GM12878 (cell line): Measurements from ENCODE around the gene HSFX1. TPM values are rescaled to one million over a fixed set of nuclear protein-coding genes. Genes with fewer than 3 reads are reported as not detected.

Source experiments
- ATF7 ChIP-seq: fragments of 450-650 bp; IDR thresholded peaks from 2 replicates; pipeline ENCODE4 v1.6.1; 2016; ENCODE audit warnings: low read depth, mild to moderate bottlenecking
- BHLHE40 ChIP-seq, 2 experiments: fragments of 450-650 bp in 1 of 2; IDR thresholded peaks; 2 replicates each; pipeline ENCODE4 v1.6.1; 2011 to 2017; ENCODE audit warnings: low read depth in 2 of 2, borderline replicate concordance in 1 of 2, improper control_type of control experiment in 1 of 2, low read length in 1 of 2, mild to moderate bottlenecking in 1 of 2
- CBFB ChIP-seq: IDR thresholded peaks from 2 replicates; pipeline ENCODE4 v1.6.1; 2016; ENCODE audit warnings: antibody characterized with exemption, low read depth
- CHD1 ChIP-seq: IDR thresholded peaks from 2 replicates; pipeline ENCODE4 v1.6.1; 2012; ENCODE audit warnings: low read depth, low read length, improper control_type of control experiment
- EED ChIP-seq: sonication (generic); IDR thresholded peaks from 2 replicates; pipeline ENCODE4 v1.6.1; 2016; ENCODE audit warnings: antibody characterized with exemption, low read depth
- ETV6 ChIP-seq, 2 experiments: fragments of 450-650 bp in 1 of 2; IDR thresholded peaks in 1 of 2; conservative IDR thresholded peaks in 1 of 2; 2 replicates each; pipeline ENCODE4 v1.6.1; 2014; ENCODE audit warnings: antibody characterized with exemption in 1 of 2, borderline replicate concordance in 1 of 2, low read depth in 1 of 2, mild to moderate bottlenecking in 1 of 2, moderate library complexity in 1 of 2
- FOXM1 ChIP-seq: IDR thresholded peaks from 2 replicates; pipeline ENCODE4 v1.6.1; 2012; ENCODE audit warnings: low read depth, mild to moderate bottlenecking, inconsistent platforms, low read length, moderate library complexity
- IKZF1 ChIP-seq: fragments of 450-650 bp; conservative IDR thresholded peaks from 2 replicates; pipeline ENCODE4 v1.6.1; 2017; ENCODE audit warnings: antibody characterized with exemption, mild to moderate bottlenecking
- IKZF2 ChIP-seq, 2 experiments: fragments of 450-650 bp; IDR thresholded peaks; 2 replicates each; pipeline ENCODE4 v1.6.1; 2017; ENCODE audit warnings: mild to moderate bottlenecking in 2 of 2, moderate library complexity in 2 of 2
- KAT2A ChIP-seq: conservative IDR thresholded peaks from 2 replicates; pipeline ENCODE4 v1.6.1; 2011; ENCODE audit warnings: low read depth, low read length; ENCODE audit not compliant: control insufficient read depth
- MEF2B ChIP-seq: fragments of 450-650 bp; IDR thresholded peaks from 2 replicates; pipeline ENCODE4 v1.6.1; 2018; ENCODE audit warnings: mild to moderate bottlenecking, moderate library complexity; ENCODE audit not compliant: partially characterized antibody, poor library complexity, severe bottlenecking
- MTA2 ChIP-seq: fragments of 450-650 bp; IDR thresholded peaks from 2 replicates; pipeline ENCODE4 v1.6.1; 2016; ENCODE audit warnings: low read depth, mild to moderate bottlenecking, moderate library complexity
- NFIC ChIP-seq: IDR thresholded peaks from 2 replicates; pipeline ENCODE4 v1.6.1; 2012; ENCODE audit warnings: low read depth, mild to moderate bottlenecking, inconsistent platforms, low read length, moderate library complexity
- NR2F1 ChIP-seq: fragments of 450-650 bp; conservative IDR thresholded peaks from 2 replicates; pipeline ENCODE4 v1.6.1; 2017; ENCODE audit warnings: mild to moderate bottlenecking
- PAX5 ChIP-seq: IDR thresholded peaks from 2 replicates; pipeline ENCODE4 v1.6.1; 2011; ENCODE audit warnings: low read depth, low read length, borderline replicate concordance
- POU2F2 ChIP-seq: IDR thresholded peaks from 3 replicates; pipeline ENCODE4 v1.6.1; 2011; ENCODE audit warnings: low read depth, mild to moderate bottlenecking, low read length, borderline replicate concordance
- RUNX3 ChIP-seq: IDR thresholded peaks from 2 replicates; pipeline ENCODE4 v1.6.1; 2012; ENCODE audit warnings: low read length, inconsistent platforms
- ZNF24 ChIP-seq: fragments of 450-650 bp; IDR thresholded peaks from 2 replicates; pipeline ENCODE4 v1.6.1; 2017; ENCODE audit warnings: antibody characterized with exemption, mild to moderate bottlenecking
- ZNF622 ChIP-seq: fragments of 450-650 bp; IDR thresholded peaks from 2 replicates; pipeline ENCODE4 v1.6.1; 2017; ENCODE audit warnings: mild to moderate bottlenecking, inconsistent platforms
- ZSCAN29 ChIP-seq: fragments of 450-650 bp; IDR thresholded peaks from 2 replicates; pipeline ENCODE4 v1.6.1; 2017; ENCODE audit warnings: mild to moderate bottlenecking, moderate library complexity
- ZZZ3 ChIP-seq: IDR thresholded peaks from 2 replicates; pipeline ENCODE4 v1.6.1; 2011; ENCODE audit warnings: low read depth; ENCODE audit not compliant: control insufficient read depth, insufficient read length
- polyA plus RNA-seq, 11 experiments: library from polyadenylated mRNA; depleted of rRNA in 4 of 11; unstranded in 6 of 11; stranded (reverse) in 5 of 11; fragments of >200 nt; fragmentation: Nextera tagmentation in 4 of 11; fragmentation: Illumina TruSeq in 1 of 11; extraction: Ambion mirVana in 4 of 11; extraction: Trizol in 1 of 11; gene quantifications; 1 replicate in 1 of 11; 2 replicates in 10 of 11; pipeline versions ENCODE4 v1.2.1 to v1.2.3, GENCODE V29; 2011 to 2016; ENCODE audit warnings: inconsistent platforms in 2 of 11, missing spikeins in 2 of 11, low read depth in 1 of 11
- total RNA-seq, 4 experiments: library from RNA; depleted of rRNA in 3 of 4; stranded (reverse); fragments of >200 nt in 3 of 4; fragmentation: Illumina TruSeq in 1 of 4; extraction: Trizol in 1 of 4; gene quantifications; 2 replicates each; pipeline versions ENCODE4 v1.2.1 to v1.2.3, GENCODE V29; 2013 to 2021
- TF ChIP-seq, protein P1 (sequence below): fragments of 450-650 bp; IDR thresholded peaks from 2 replicates; pipeline ENCODE4 v1.6.1; 2016; ENCODE audit warnings: mild to moderate bottlenecking
- TF ChIP-seq, protein P2 (sequence below): IDR thresholded peaks from 2 replicates; pipeline ENCODE4 v1.6.1; 2011; ENCODE audit warnings: borderline replicate concordance, low read depth, mild to moderate bottlenecking, moderate library complexity, low read length; ENCODE audit not compliant: insufficient read depth, poor library complexity, severe bottlenecking
- TF ChIP-seq, protein P3 (sequence below): fragments of 450-650 bp; IDR thresholded peaks from 2 replicates; pipeline ENCODE4 v1.6.1; 2017; ENCODE audit warnings: mild to moderate bottlenecking, moderate library complexity

The HSFX1 gene
- total and polyA plus RNA-seq, 10 of the 15 experiments (the other 5 are each of a cell fraction or from before 2014, with no cell fraction given), result 0.06 to 0.56 (median 0.10) TPM; not detected in 3

DNA sequence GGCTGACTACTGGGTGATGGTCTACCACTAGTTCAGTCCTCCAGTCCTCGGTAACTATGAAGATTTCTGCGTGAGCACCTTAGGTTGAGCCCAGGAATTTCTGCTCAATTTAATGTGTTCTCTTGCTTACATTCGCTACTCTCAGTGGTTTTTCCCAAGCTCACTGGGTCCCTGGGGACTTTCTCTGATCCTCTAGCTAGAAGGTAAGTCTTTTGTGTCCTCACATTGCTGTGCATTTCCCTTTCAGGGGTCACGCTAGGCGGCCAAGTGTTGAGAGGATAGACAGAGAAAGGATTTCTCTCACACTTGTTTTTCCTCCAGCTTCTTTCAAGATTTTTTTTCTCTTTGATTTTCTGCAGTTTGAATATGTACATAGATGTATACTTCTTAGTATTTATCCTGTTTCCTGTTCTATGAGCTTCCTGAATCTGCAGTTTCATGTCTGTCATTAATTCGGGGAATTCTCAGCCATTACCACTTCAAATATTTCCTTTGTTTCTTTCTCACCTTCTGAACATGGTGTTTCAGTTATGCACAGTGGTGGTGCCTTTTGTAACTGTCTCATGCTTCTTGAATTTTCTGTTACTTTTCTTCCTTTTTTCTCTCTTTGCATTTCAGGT, 25.3 kb downstream of the HSFX1 start (continued):
- TF ChIP-seq NFIC, result peak; percentile 79
- peak; percentile 96 for TF ChIP-seq ZNF24
- TF ChIP-seq, protein P1, sequence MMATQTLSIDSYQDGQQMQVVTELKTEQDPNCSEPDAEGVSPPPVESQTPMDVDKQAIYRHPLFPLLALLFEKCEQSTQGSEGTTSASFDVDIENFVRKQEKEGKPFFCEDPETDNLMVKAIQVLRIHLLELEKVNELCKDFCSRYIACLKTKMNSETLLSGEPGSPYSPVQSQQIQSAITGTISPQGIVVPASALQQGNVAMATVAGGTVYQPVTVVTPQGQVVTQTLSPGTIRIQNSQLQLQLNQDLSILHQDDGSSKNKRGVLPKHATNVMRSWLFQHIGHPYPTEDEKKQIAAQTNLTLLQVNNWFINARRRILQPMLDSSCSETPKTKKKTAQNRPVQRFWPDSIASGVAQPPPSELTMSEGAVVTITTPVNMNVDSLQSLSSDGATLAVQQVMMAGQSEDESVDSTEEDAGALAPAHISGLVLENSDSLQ, result peak; percentile 73; the same call in 1 of the 2 replicates
- TF ChIP-seq BHLHE40 (IDR thresholded peaks at IDR 0.05; ENCODE audit: borderline replicate concordance in 1 of 2, low read depth in 2 of 2, low read length in 1 of 2), result peak in 1 of 2 experiments; percentile 12; a peak in 1 of 4 replicates
- peak; percentile 48; the same call in 1 of the 2 replicates for TF ChIP-seq MTA2
- 0 out of 2 replicates have a peak, but pooled peaks have one; percentile 25 for TF ChIP-seq PAX5
- no peak for TF ChIP-seq CBFB
- peak; percentile 72 for TF ChIP-seq EED
- TF ChIP-seq NR2F1, result 0 out of 2 replicates have a peak, but pooled peaks have one; percentile 33
- TF ChIP-seq, protein P2, sequence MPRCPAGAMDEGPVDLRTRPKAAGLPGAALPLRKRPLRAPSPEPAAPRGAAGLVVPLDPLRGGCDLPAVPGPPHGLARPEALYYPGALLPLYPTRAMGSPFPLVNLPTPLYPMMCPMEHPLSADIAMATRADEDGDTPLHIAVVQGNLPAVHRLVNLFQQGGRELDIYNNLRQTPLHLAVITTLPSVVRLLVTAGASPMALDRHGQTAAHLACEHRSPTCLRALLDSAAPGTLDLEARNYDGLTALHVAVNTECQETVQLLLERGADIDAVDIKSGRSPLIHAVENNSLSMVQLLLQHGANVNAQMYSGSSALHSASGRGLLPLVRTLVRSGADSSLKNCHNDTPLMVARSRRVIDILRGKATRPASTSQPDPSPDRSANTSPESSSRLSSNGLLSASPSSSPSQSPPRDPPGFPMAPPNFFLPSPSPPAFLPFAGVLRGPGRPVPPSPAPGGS, result peak; percentile 77
- TF ChIP-seq ZNF622, result no peak
- TF ChIP-seq KAT2A, result no peak
- TF ChIP-seq IKZF1, result peak; percentile 75
- 0 out of 2 replicates have a peak, but pooled peaks have one; percentile 27 for TF ChIP-seq ATF7
- peak; percentile 95 for TF ChIP-seq MEF2B
- TF ChIP-seq ZZZ3, result no peak
- no peak for TF ChIP-seq POU2F2
- TF ChIP-seq IKZF2 (IDR thresholded peaks at IDR 0.05), result peak; percentile 82 to 88
- peak; percentile 59 for TF ChIP-seq RUNX3
- 0 out of 2 replicates have a peak, but pooled peaks have one; percentile 18 for TF ChIP-seq ZSCAN29
- TF ChIP-seq, protein P3, sequence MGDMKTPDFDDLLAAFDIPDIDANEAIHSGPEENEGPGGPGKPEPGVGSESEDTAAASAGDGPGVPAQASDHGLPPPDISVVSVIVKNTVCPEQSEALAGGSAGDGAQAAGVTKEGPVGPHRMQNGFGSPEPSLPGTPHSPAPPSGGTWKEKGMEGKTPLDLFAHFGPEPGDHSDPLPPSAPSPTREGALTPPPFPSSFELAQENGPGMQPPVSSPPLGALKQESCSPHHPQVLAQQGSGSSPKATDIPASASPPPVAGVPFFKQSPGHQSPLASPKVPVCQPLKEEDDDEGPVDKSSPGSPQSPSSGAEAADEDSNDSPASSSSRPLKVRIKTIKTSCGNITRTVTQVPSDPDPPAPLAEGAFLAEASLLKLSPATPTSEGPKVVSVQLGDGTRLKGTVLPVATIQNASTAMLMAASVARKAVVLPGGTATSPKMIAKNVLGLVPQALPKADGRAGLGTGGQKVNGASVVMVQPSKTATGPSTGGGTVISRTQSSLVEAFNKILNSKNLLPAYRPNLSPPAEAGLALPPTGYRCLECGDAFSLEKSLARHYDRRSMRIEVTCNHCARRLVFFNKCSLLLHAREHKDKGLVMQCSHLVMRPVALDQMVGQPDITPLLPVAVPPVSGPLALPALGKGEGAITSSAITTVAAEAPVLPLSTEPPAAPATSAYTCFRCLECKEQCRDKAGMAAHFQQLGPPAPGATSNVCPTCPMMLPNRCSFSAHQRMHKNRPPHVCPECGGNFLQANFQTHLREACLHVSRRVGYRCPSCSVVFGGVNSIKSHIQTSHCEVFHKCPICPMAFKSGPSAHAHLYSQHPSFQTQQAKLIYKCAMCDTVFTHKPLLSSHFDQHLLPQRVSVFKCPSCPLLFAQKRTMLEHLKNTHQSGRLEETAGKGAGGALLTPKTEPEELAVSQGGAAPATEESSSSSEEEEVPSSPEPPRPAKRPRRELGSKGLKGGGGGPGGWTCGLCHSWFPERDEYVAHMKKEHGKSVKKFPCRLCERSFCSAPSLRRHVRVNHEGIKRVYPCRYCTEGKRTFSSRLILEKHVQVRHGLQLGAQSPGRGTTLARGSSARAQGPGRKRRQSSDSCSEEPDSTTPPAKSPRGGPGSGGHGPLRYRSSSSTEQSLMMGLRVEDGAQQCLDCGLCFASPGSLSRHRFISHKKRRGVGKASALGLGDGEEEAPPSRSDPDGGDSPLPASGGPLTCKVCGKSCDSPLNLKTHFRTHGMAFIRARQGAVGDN, result 0 out of 2 replicates have a peak, but pooled peaks have one; percentile 38
- peak; percentile 35; the same call in 1 of the 2 replicates for TF ChIP-seq FOXM1
- TF ChIP-seq CHD1, result no peak
- peak in 1 of 2 experiments; percentile 64; a peak in 2 of 4 replicates for TF ChIP-seq ETV6 (conservative IDR thresholded peaks at IDR 0.05 in 1 of 2, IDR thresholded peaks at IDR 0.05 in 1 of 2; ENCODE audit: borderline replicate concordance in 1 of 2, low read depth in 1 of 2)
